ENCODE results near the gene CDHR2.
"Not testable (repeated sequence)": the region's sequence is repeated elsewhere in the genome, so short reads cannot be mapped to it uniquely, and the experiment has no call there.

CDHR2 gene

GRCh38 chr5:176542596-176543427 lies 6.3 kb upstream of the CDHR2 start:
- DNase-seq, result no peak

- DNase-seq, result no peak
These were observed 5.5 kb upstream of the CDHR2 start for GRCh38 chr5:176543428-176544182.

- DNase-seq, result no peak
These were observed 3.8 kb upstream of the CDHR2 start for GRCh38 chr5:176545388-176545736.

DNA sequence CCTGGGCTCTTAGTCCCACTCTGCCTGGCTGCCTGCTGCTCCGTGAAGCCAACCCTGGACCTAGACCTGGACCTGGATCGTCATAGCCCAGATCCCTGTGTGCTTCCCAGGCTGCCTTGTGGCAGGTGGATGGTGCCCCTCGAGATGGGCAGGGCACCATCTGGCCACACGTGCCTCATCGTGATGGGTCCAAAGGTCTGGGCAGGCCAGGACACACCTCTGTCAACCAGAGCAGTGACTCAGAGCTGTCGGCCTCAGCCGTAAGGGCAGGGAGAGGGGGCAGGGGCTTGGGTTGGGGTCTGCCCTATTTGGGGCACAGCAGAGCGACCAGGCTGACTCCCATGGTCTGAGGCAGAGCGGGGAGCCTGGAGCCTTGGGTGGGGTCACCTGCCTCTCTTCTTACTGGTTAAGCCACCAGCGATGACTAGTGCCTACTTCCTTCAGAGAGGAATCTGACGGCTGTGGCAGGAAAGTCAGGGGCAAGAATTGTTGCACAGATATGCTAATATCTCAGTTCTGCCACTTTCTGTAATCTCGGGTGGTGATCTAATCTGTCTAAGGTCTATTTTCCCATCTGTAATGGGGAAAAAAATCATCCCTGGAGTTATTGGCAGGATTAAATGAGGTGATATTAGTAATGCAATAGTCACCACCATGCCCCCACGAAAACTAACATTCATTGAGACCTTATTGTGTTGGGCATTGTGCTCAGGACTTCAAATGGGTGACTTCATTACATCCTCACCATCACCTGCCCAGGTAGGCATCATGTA lies 3.2 kb upstream of the CDHR2 start:
- no peak for DNase-seq

DNA sequence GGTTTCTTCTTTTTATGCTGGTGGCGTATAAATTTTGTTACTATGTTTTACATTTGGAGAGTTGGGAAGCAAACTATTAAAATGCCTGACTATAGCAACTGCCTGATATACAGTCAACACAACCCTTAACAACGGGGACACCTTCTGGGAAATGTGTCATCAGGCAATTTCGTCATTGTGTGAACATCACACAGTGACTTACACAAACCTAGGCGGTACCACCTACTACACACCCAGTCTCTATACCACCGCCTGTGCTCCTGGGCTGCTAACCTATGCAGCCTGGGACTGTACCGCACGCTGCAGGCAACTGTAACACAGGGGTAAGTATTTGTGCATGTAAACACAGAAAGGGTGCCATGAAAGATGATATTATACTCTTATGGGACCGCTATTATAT lies 1.3 kb upstream of the CDHR2 start:
- DNase-seq, result no peak

DNA sequence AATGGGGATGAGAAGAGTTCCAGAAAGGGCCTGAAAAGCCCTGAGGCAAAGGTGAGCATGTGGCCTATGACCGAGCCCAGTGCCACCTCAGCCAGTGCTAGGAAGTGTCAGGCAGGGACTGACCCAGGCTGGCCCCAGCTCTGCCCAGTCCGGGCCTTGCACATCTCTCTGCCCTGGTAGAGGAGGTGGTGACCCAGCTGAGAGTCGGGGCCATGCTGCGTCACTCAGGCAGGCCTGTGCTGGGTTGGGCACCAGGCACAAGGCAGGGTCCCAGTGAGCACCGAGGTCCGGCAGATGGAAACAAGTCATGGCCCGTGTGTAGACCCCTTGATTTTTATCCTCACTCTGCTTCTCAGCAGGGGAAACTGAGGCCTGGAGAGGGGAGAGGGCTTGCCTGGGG lies 729 bp downstream of the CDHR2 start:
- no peak for DNase-seq

- no peak for DNase-seq
These were observed 1.2 kb downstream of the CDHR2 start for GRCh38 chr5:176550275-176550831.

- DNase-seq, result not testable (repeated sequence)
These were observed 1.8 kb downstream of the CDHR2 start for GRCh38 chr5:176550937-176551336.

DNA sequence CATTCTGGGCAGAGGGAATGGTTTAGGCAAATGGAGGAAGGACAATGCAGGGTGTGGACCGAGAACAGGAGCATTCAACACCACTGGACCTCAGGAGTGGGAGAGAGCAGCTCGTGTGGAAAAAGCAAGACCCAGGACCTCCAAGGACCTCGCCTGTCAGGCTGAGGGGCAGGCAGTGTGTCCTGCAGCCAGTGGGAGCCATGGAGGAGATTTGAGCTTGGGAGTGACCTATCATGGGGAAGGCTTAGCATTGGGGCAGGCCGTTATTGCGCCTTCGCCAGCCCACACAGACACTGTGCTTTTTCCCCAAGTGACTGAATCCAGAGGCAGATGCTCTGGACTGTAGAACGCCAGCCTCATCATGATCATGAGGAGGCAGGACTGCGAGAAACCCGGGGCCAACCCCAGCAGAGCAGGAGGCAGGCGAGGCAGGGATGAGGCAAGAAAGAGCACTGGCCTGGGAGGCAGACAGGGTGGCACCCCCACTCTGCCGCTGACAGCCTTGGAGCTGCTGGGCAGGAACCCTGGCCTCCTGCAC lies 3.3 kb downstream of the CDHR2 start:
- DNase-seq, result no peak

GRCh38 chr5:176553260-176554085 lies 4.3 kb downstream of the CDHR2 start:
- no peak for DNase-seq

DNA sequence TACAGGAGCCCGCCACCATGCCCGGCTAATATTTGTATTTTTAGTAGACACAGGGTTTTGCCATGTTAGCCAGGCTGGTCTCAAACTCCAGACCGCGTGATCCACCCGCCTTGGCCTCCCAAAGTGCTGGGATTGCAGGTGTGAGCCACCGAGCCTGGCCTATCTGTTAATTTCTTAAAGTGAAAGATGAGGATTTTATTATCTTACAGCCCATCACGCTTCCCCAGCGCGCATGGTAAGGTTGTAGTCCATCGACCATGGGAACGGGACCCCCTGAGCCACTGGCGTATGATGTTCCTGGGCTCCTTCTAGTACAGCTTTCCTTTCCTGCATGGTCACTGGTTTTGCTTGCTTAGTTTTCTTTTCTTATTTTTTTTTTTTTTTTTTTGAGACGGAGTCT lies 8.7 kb downstream of the CDHR2 start:
- no peak for DNase-seq

GRCh38 chr5:176559683-176560082 lies 10.5 kb downstream of the CDHR2 start:
- no peak for DNase-seq

DNA sequence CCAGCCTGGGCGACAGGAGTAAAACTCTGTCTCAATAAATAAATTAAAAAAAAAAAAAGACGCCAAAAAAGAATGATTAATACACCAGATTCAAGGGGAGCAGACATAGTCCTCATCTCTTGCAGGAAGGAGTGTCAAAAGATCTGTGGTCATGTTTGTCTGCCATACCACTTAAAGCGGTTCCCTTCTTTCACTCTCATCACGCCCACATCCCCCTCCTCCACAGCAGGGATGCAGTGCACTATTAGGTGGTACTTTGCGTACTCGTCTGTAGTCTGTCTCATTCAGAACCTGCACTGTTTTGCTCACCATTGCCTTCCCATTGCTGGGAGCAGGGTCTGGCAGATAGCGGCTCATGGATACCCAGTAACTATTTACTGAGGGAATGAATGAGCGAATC lies 11.2 kb downstream of the CDHR2 start:
- no peak for DNase-seq

DNA sequence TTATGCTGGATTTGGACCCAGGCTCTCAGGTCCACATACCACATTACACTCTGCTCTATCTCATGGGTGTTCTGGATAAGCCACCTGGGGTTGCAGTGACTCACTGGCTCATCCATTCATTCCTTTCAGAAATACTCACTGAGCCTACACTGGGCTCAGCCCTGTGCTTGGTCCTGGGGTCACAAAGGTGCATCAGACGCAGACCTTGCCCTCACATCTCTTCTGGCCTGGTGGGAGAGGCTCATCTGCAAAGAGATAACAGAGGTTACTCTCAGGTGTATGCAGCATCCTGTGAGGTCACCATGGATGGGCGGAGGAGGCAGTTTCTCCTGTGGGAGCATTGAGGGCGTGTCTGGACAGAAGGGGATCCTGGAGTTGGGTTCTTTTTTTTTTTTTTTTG lies 12.1 kb downstream of the CDHR2 start:
- no peak for DNase-seq

- DNase-seq, result no peak
These were observed 13.0 kb downstream of the CDHR2 start for GRCh38 chr5:176562189-176562588.

GRCh38 chr5:176564002-176564401 lies 14.9 kb downstream of the CDHR2 start:
- DNase-seq, result no peak

- DNase-seq, result no peak
These were observed 16.7 kb downstream of the CDHR2 start for GRCh38 chr5:176565760-176566288.

GRCh38 chr5:176568657-176569056 lies 19.5 kb downstream of the CDHR2 start:
- no peak for DNase-seq

GRCh38 chr5:176570044-176570443 lies 20.9 kb downstream of the CDHR2 start:
- DNase-seq, result no peak

DNA sequence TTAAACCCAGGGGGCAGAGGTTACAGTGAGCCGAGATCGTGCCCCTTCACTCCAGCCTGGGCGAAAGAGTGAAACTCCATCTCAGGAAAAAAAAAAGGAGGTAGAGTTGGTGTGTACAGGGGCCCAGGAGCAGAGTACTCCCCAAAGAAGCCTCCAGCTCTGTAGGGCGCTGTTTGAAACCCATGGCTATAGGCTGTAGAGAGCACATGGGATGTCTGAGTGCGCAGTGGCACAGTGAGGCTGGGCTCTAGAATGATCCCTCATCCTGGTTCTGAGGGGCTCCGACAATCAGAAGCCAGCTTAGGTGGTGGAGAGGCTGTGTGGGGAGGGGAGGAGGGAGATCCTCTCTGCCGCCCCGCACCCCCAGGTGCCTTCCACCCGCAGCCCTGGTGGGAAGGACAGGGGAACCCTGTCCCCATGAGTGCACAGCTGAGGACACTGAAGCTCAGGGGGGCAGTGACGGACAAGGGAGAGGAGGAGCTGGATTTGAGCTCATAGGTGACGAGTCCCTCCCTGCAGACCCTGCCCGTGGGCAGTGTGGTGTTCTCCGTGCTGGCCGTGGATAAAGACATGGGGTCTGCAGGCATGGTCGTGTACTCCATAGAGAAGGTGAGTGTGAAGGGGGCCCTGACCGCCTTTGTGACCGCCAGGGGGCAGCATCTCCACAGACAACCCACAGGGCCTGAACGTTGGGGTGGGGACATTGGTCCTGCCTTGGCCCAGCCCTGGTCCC lies 24.6 kb downstream of the CDHR2 start:
- DNase-seq, result no peak

GRCh38 chr5:176574297-176574591 lies 25.1 kb downstream of the CDHR2 start:
- no peak for DNase-seq

Measured in NCI-H1436 (cell line).